Measurements from ENCODE around the gene APRT.
"Not testable (repeated sequence)": the region's sequence is repeated elsewhere in the genome, so short reads cannot be mapped to it uniquely, and the experiment has no call there.

The APRT gene

DNA sequence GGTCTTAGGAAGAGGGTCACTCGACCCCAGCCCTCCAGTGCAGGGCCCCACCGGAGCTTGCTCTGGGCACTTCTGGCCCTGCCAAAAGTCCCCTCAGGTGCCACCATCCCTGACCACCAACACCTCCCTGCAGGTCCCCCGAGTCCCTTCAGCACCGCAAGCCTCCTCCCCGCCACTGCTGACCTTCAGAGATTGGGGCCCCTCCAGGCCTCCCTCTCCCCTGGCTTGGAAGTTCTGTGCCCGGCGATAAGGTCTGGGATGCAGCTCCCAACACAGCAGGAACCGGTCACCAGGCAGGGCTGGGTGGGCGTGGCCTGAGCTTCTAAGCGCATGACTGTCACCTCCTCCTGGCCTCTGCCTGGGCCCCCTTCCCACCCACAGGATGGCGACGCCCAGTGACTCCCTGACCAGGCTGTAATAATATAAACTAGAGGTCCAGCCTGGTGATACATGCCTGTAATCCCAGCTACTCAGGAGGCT lies 37.9 kb downstream of the APRT start:
- H3K9me3 ChIP-seq (ENCODE audit: control insufficient read depth, insufficient read depth, low read length) = no peaks in the 10 kb centered on the region
- no peaks in the 10 kb centered on the region for H3K9me2 ChIP-seq (replicated peaks; ENCODE audit: control insufficient read depth, low read length)
- H3K79me2 ChIP-seq (ENCODE audit: control insufficient read depth, low read length) = peaks cover 99% of the 10 kb centered on the region
- H3K4me1 ChIP-seq (ENCODE audit: control insufficient read depth, low read length) = peaks cover 39% of the 10 kb centered on the region
- no peak overlapping the region for H3K4me3 ChIP-seq (ENCODE audit: low read length)
- no peak overlapping the region for H3K27ac ChIP-seq (ENCODE audit: low read depth, low read length)
- no peaks in the 10 kb centered on the region for H3K27me3 ChIP-seq (ENCODE audit: control insufficient read depth, low read length)
- H4K20me1 ChIP-seq (ENCODE audit: control insufficient read depth, insufficient read depth, low read depth, low read length) = peaks cover 22% of the 10 kb centered on the region
- H3F3A ChIP-seq (ENCODE audit: control insufficient read depth, insufficient read depth) = 0 out of 2 replicates have a peak, but pooled peaks cover 4% of the 10 kb centered on the region
- TF ChIP-seq EZH2phosphoT487 (IDR thresholded peaks at IDR 0.05; ENCODE audit: borderline replicate concordance, low read length) = no peak
- TF ChIP-seq, protein P1, sequence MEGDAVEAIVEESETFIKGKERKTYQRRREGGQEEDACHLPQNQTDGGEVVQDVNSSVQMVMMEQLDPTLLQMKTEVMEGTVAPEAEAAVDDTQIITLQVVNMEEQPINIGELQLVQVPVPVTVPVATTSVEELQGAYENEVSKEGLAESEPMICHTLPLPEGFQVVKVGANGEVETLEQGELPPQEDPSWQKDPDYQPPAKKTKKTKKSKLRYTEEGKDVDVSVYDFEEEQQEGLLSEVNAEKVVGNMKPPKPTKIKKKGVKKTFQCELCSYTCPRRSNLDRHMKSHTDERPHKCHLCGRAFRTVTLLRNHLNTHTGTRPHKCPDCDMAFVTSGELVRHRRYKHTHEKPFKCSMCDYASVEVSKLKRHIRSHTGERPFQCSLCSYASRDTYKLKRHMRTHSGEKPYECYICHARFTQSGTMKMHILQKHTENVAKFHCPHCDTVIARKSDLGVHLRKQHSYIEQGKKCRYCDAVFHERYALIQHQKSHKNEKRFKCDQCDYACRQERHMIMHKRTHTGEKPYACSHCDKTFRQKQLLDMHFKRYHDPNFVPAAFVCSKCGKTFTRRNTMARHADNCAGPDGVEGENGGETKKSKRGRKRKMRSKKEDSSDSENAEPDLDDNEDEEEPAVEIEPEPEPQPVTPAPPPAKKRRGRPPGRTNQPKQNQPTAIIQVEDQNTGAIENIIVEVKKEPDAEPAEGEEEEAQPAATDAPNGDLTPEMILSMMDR (IDR thresholded peaks at IDR 0.05; ENCODE audit: low read depth, low read length, poor library complexity, severe bottlenecking) = no peak
- peaks cover 25% of the 10 kb centered on the region for H3K36me3 ChIP-seq (ENCODE audit: control insufficient read depth, low read length)
- H3K4me2 ChIP-seq (ENCODE audit: low read length) = no peak overlapping the region

DNA sequence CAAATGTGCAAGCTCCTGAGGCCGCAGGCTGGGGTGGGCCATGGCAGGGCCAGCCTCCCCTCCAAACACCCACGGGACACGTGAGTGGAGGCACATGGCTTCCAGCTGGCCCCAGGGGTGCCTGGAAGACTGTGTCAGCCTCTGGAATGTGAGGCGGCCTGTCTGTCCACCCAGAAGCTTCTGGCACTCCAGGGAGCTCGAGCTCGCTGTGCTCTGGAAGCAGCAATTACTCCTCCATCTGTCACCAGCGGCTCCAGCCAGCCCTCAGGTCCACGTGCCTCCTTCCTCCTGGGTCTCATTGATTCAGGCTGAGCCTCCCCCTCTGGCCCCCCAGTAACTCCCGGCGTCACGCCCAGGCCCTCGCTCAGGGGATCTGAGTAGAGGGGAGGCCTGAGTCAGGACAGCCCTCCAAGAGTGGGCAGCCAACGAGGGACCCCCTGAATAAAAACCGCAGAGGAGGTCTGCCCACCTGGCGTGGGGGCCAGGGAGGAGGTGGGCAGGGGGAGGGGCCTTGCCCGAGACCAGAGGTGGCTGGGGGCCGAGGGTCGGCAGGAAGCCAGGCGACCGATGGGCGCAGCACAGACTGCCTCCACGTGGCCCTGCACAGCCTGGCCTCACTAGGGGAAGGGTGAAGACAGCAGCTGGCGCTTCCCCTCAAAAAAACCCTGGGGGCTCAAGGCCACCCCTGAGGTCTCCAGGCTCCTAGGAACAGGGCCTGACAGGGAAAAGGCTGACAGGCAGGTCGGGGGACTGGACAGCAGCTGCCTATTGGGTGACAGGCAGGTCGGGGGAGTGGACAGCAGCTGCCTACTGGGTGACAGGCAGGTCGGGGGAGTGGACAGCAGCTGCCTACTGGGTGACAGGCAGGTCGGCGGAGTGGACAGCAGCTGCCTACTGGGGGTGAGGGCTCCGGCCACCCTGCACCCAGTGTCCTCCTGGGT lies 38.6 kb downstream of the APRT start:
- H3K4me1 ChIP-seq (ENCODE audit: control insufficient read depth, low read length) = peaks cover 39% of the 10 kb centered on the region
- 0 out of 2 replicates have a peak, but pooled peaks cover 4% of the 10 kb centered on the region for H3F3A ChIP-seq (ENCODE audit: control insufficient read depth, insufficient read depth)
- H4K20me1 ChIP-seq (ENCODE audit: control insufficient read depth, insufficient read depth, low read depth, low read length) = peaks cover 25% of the 10 kb centered on the region
- H3K4me2 ChIP-seq (ENCODE audit: low read length) = no peak overlapping the region
- H3K27me3 ChIP-seq (ENCODE audit: control insufficient read depth, low read length) = no peaks in the 10 kb centered on the region
- H3K9me2 ChIP-seq (replicated peaks; ENCODE audit: control insufficient read depth, low read length) = no peaks in the 10 kb centered on the region
- TF ChIP-seq, protein P1 (IDR thresholded peaks at IDR 0.05; ENCODE audit: low read depth, low read length, poor library complexity, severe bottlenecking) = no peak
- no peak for TF ChIP-seq EZH2phosphoT487 (IDR thresholded peaks at IDR 0.05; ENCODE audit: borderline replicate concordance, low read length)
- peaks cover 99% of the 10 kb centered on the region for H3K79me2 ChIP-seq (ENCODE audit: control insufficient read depth, low read length)
- H3K27ac ChIP-seq (ENCODE audit: low read depth, low read length) = no peak overlapping the region
- H3K4me3 ChIP-seq (ENCODE audit: low read length) = no peak overlapping the region
- no peaks in the 10 kb centered on the region for H3K9me3 ChIP-seq (ENCODE audit: control insufficient read depth, insufficient read depth, low read length)
- peaks cover 20% of the 10 kb centered on the region for H3K36me3 ChIP-seq (ENCODE audit: control insufficient read depth, low read length)

DNA sequence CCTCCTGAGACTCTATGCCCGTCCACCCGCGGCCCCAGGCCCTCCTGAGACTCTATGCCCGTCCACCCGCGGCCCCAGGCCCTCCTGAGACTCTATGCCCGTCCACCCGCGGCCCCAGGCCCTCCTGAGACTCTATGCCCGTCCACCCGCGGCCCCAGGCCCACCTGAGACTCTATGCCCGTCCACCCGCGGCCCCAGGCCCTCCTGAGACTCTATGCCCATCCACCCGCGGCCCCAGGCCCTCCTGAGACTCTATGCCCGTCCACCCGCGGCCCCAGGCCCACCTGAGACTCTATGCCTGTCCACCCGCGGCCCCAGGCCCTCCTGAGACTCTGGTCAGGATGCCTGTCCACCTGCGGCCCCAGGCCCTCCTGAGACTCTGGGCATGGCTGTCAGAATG lies 39.9 kb downstream of the APRT start:
- not testable (repeated sequence) for H3F3A ChIP-seq (ENCODE audit: control insufficient read depth, insufficient read depth); H3K9me3 ChIP-seq (ENCODE audit: control insufficient read depth, insufficient read depth, low read length); H3K27ac ChIP-seq (ENCODE audit: low read depth, low read length); H3K4me3 ChIP-seq (ENCODE audit: low read length); H3K27me3 ChIP-seq (ENCODE audit: control insufficient read depth, low read length); H3K9me2 ChIP-seq (replicated peaks; ENCODE audit: control insufficient read depth, low read length)
- peaks cover 17% of the 10 kb centered on the region for H3K36me3 ChIP-seq (ENCODE audit: control insufficient read depth, low read length)
- H3K79me2 ChIP-seq (ENCODE audit: control insufficient read depth, low read length) = peaks cover 99% of the 10 kb centered on the region
- H4K20me1 ChIP-seq (ENCODE audit: control insufficient read depth, insufficient read depth, low read depth, low read length) = peaks cover 30% of the 10 kb centered on the region
- peaks cover 46% of the 10 kb centered on the region for H3K4me1 ChIP-seq (ENCODE audit: control insufficient read depth, low read length)
- peak overlapping the region; percentile 60; the same call in 1 of the 2 replicates for H3K4me2 ChIP-seq (ENCODE audit: low read length)

DNA sequence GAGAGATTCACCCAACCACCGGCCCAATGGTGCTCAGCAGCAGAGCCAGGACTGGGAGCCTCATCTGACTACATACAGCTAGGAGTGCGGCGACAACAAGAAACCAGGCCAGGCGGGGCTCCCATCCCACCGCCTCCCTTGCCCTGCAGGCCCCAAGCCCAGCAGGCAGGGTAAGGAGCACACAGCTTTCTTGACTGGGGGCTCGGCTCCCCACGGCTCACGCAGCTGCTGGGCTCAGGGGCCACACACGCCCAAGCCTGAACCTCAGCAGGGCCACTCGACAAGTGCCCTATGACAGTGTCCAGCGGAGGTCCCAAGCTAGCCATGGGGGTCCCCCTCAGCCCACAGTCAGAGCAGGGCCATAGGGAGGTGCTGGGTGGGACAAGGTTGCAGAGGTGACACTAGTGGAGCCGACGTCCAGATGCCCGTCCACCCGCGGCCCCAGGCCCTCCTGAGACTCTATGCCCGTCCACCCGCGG lies 40.4 kb downstream of the APRT start:
- H3K9me2 ChIP-seq (replicated peaks; ENCODE audit: control insufficient read depth, low read length) = no peaks in the 10 kb centered on the region
- H3K4me2 ChIP-seq (ENCODE audit: low read length) = peak overlapping the region; percentile 60
- peaks cover 30% of the 10 kb centered on the region for H4K20me1 ChIP-seq (ENCODE audit: control insufficient read depth, insufficient read depth, low read depth, low read length)
- no peaks in the 10 kb centered on the region for H3K9me3 ChIP-seq (ENCODE audit: control insufficient read depth, insufficient read depth, low read length)
- H3K4me3 ChIP-seq (ENCODE audit: low read length) = peak overlapping the region; percentile 40
- peak overlapping the region; percentile 52 for H3K27ac ChIP-seq (ENCODE audit: low read depth, low read length)
- no peak for TF ChIP-seq EZH2phosphoT487 (IDR thresholded peaks at IDR 0.05; ENCODE audit: borderline replicate concordance, low read length)
- TF ChIP-seq, protein P1 (IDR thresholded peaks at IDR 0.05; ENCODE audit: low read depth, low read length, poor library complexity, severe bottlenecking) = no peak
- H3K79me2 ChIP-seq (ENCODE audit: control insufficient read depth, low read length) = peaks cover 99% of the 10 kb centered on the region
- H3F3A ChIP-seq (ENCODE audit: control insufficient read depth, insufficient read depth) = 0 out of 2 replicates have a peak, but pooled peaks cover 4% of the 10 kb centered on the region
- no peaks in the 10 kb centered on the region for H3K27me3 ChIP-seq (ENCODE audit: control insufficient read depth, low read length)
- peaks cover 22% of the 10 kb centered on the region for H3K36me3 ChIP-seq (ENCODE audit: control insufficient read depth, low read length)
- H3K4me1 ChIP-seq (ENCODE audit: control insufficient read depth, low read length) = peaks cover 46% of the 10 kb centered on the region

All from DOHH2 (cell line).